Naive thymus-derived CD8-positive, alpha-beta T cell (primary cell): Measurements from ENCODE around the gene REPIN1. TPM values are rescaled to one million over a fixed set of nuclear protein-coding genes. Genes with fewer than 3 reads are reported as not detected.
A peak's percentile ranks its signal among the peaks of the same experiment; 100 is the strongest.

Source experiments
- ATAC-seq, 2 donors: fragments of 150-1000 bp; cut with Tn5 transposase in 1 of 2; sonication (Bioruptor Pico), chemical (Tn5 transposase) in 1 of 2; 1 replicate in 1 of 2; 2 replicates in 1 of 2; pipeline ENCODE4 v1.10.0; 2021; ENCODE audit warnings: mild to moderate bottlenecking in 2 of 2, moderate library complexity in 2 of 2
- POLR2A ChIA-PET: fragments of 350-600 bp; sonication (Branson Sonifier 250); formaldehyde crosslinking; loops from one replicate; lab custom pipeline; 2021; ENCODE audit warnings: antibody characterized with exemption; lab: Charles Lee
- DNase-seq, 10 donors: peaks; one replicate each; pipeline versions ENCODE4 v3.0.0 to v3.0.0-alpha.2; 2020 to 2022
- H3K27ac Mint-ChIP-seq, 10 donors: one replicate each; pipeline ENCODE4 v1.8.0; 2020 to 2022; ENCODE audit warnings: mild to moderate bottlenecking in 10 of 10, mixed read lengths in 10 of 10, moderate library complexity in 4 of 10, inconsistent platforms in 1 of 10
- H3K27me3 Mint-ChIP-seq, 5 donors: one replicate each; pipeline ENCODE4 v1.8.0; 2021 to 2022; ENCODE audit warnings: mixed read lengths in 5 of 5
- H3K36me3 Mint-ChIP-seq, 3 donors: one replicate each; pipeline ENCODE4 v1.8.0; 2020 to 2022; ENCODE audit warnings: mixed read lengths in 3 of 3, mild to moderate bottlenecking in 2 of 3, inconsistent platforms in 1 of 3
- H3K4me1 Mint-ChIP-seq, 4 donors: one replicate each; pipeline ENCODE4 v1.8.0; 2021 to 2022; ENCODE audit warnings: mixed read lengths in 4 of 4
- H3K4me3 Mint-ChIP-seq, 10 donors: one replicate each; pipeline ENCODE4 v1.8.0; 2020 to 2022; ENCODE audit warnings: mild to moderate bottlenecking in 10 of 10, mixed read lengths in 10 of 10, moderate library complexity in 6 of 10, inconsistent platforms in 1 of 10
- H3K9me3 Mint-ChIP-seq, 9 donors: one replicate each; pipeline ENCODE4 v1.8.0; 2020 to 2022; ENCODE audit warnings: mixed read lengths in 9 of 9, mild to moderate bottlenecking in 3 of 9, inconsistent platforms in 1 of 9, moderate library complexity in 1 of 9
- polyA plus RNA-seq, 3 donors: library from polyadenylated mRNA; unstranded; fragments of 300-500 nt; fragmentation: Illumina TruSeq; gene quantifications; one replicate each; pipeline ENCODE4 v1.2.3, GENCODE V29; 2021
- total RNA-seq, 8 experiments: library from RNA in 2 of 8; stranded (reverse) in 2 of 8; gene quantifications; one replicate each; pipeline ENCODE4 v1.2.3 and lab custom pipeline; 2021 to 2026

Gene REPIN1
- total and polyA plus RNA-seq, 5 experiments from 2014 or later, result 39.8 to 108 (median 73.0) TPM

DNA sequence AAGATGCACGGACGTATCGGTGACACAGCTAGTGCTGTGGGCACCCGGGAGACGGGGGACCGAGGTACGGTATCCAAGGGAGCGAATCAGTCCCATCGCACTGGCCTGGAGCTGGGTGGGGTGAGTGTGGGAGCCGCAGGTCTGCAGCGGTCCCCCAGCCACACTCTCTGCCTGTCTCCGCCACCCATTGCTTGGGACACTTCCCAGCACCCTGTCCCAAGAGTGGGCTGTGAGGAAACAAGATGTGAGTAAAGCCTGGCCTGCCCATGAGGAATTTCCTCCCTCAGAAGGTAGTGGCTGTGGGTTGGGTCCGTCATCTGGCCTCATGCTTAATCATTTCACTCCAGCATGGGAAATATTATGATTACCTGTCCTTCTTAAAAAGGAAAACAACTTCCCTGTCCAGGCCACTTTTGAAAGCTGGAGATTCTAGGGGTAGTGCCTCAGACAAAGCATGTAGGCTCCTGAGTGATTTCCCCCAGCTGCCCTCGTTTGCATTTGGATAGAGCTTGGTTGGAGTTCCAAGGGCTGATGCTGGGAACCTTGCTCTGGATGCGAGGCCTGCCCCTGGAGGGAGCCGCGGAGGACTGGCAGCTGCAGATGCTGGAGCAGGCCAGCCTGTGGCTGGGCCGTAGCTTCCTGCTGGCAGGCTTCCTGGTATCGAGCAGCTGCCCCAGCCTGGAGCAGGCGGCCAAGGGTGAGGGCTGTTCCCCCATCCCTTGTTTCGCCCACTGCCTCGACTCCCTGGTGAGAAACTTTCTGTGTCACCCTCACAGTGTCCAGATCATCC is 39.1 kb upstream of the REPIN1 start:
- Mint-ChIP-seq H3K36me3 (peaks cover 10 to 60% (median 12%) of the 10 kb centered on the region in 3 donors), H3K27me3 (no peaks in the 10 kb centered on the region), H3K9me3 (no peaks in the 10 kb centered on the region), H3K4me3 (no peak overlapping the region), H3K4me1 (peaks cover 11 to 23% (median 19%) of the 10 kb centered on the region in 4 donors), H3K27ac (no peak overlapping the region)
- POLR2A ChIA-PET, result interaction anchor here (0.6 kb wide), 1 partner anchor 1163 kb away, joined by 3 read pairs; no protein-coding TSS in a partner anchor
- ATAC-seq, result no peak
- DNase-seq, result no peak

GRCh38 chr7:150330211-150330885 is 38.3 kb upstream of the REPIN1 start:
- POLR2A ChIA-PET, result interaction anchor here (0.6 kb wide), 1 partner anchor 1162 kb away, joined by 3 read pairs; no protein-coding TSS in a partner anchor
- Mint-ChIP-seq H3K9me3 (no peaks in the 10 kb centered on the region), H3K27me3 (no peaks in the 10 kb centered on the region), H3K27ac (no peak overlapping the region), H3K36me3 (peaks cover 10 to 55% (median 12%) of the 10 kb centered on the region in 3 donors), H3K4me3 (no peak overlapping the region), H3K4me1 (peaks cover 2 to 15% (median 12%) of the 10 kb centered on the region in 4 donors)
- DNase-seq (no peak), ATAC-seq (no peak)

GRCh38 chr7:150332852-150333635 is 35.6 kb upstream of the REPIN1 start:
- Mint-ChIP-seq H3K27ac (peak overlapping the region in 1 of 10 donors; percentile 21), H3K9me3 (no peaks in the 10 kb centered on the region), H3K4me1 (peaks cover 0 to 11% (median 6%) of the 10 kb centered on the region in 4 donors), H3K27me3 (no peaks in the 10 kb centered on the region), H3K4me3 (no peak overlapping the region), H3K36me3 (peaks cover 7 to 47% (median 9%) of the 10 kb centered on the region in 3 donors)
- POLR2A ChIA-PET, result no interaction called here
- ATAC-seq, result no peak
- no peak for DNase-seq

DNA sequence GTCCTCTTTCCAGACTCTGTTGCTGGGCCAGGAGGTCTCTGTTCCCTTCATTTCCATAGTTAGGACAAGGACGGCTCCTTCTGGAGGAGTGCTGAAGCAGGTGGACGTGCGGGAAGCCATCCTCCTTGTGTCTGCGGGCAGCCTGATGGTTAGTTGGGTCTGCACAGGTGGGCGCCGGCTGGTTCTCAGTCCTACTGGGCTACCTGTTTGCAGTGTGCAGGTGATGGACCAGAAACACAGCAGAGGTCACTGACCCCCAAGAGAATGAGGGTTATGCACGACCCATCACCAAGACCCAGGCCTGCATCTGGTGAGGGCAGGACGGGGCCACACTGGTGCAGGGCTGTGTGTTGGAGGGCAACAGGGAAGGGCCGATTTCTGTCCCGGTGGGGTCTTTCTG is 35.0 kb upstream of the REPIN1 start:
- ATAC-seq (no peak), DNase-seq (no peak)
- Mint-ChIP-seq H3K4me3 (no peak overlapping the region), H3K9me3 (no peaks in the 10 kb centered on the region), H3K4me1 (peaks cover 0 to 13% (median 7%) of the 10 kb centered on the region in 4 donors), H3K27ac (peak overlapping the region in 1 of 10 donors; percentile 21), H3K36me3 (peaks cover 4 to 42% (median 8%) of the 10 kb centered on the region in 3 donors), H3K27me3 (no peaks in the 10 kb centered on the region)
- POLR2A ChIA-PET, result no interaction called here

- H3K36me3 Mint-ChIP-seq, result peaks cover 1 to 41% (median 8%) of the 10 kb centered on the region in 3 donors
- POLR2A ChIA-PET, result no interaction called here
- DNase-seq (no peak), ATAC-seq (no peak)
- peaks cover under 1 to 17% (median 7%) of the 10 kb centered on the region in 4 donors for H3K4me1 Mint-ChIP-seq
- peak overlapping the region in 1 of 10 donors; percentile 71 for H3K27ac Mint-ChIP-seq
- no peaks in the 10 kb centered on the region for H3K27me3 Mint-ChIP-seq
- H3K4me3 Mint-ChIP-seq, result no peak overlapping the region
- H3K9me3 Mint-ChIP-seq, result no peaks in the 10 kb centered on the region
These were observed 34.5 kb upstream of the REPIN1 start for GRCh38 chr7:150334108-150334507.

DNA sequence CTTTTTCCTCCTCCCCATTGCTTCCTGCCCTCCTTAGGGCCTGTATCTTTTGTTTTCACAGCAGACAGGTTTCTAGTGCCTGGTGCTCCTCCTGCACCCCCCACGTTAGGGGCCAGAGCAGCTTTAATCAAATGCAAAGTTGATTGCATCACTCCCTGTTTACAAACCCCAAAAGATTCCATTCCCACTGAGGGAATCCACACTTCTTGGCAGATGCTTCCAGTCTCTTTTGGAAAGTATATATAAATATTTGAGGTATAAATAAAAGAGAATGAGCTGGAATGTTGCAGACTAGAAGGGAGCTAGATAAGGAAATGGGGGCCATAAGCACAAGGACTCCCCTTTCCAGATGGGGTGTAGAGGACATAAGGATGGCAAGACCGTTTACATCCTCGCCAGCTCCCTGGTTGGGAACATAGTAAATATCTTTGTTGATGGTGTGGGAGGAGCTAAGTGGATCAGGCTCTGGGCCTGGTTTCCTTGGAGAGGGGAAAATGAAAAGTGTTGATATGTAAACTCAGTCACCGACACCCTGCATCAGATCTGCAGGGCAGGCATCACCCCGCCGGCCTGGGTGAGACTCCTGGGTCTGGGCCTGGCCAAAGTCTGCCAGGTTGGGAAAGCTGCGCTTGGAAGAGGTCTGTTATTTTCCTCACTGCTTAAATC is 33.4 kb upstream of the REPIN1 start:
- Mint-ChIP-seq H3K4me1 (peaks cover 4 to 29% (median 12%) of the 10 kb centered on the region in 4 donors), H3K27me3 (peaks cover 0 to 8% (median 4%) of the 10 kb centered on the region in 5 donors), H3K27ac (peak overlapping the region in 1 of 10 donors; percentile 59), H3K4me3 (no peak overlapping the region), H3K9me3 (no peaks in the 10 kb centered on the region), H3K36me3 (peaks cover 0 to 36% (median 8%) of the 10 kb centered on the region in 3 donors)
- DNase-seq (no peak), ATAC-seq (no peak)
- POLR2A ChIA-PET, result no interaction called here

DNA sequence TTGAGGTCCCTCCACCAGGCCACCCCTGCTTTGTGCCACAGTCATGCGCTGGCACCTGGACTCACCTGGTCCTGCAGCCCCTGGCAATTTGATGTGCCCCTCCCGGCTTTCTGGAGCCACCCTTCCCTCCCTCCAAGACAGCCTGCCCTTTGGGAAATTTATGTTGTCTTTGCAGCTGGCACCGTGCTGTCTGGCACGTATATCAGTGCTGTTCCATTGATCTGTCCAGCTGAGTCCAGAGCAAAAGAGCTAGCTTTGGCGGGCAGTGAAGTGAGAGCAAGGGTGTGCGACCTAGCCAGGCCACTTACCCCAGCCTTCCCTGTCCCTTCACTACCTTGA is 32.9 kb upstream of the REPIN1 start:
- no peaks in the 10 kb centered on the region for H3K9me3 Mint-ChIP-seq
- H3K4me3 Mint-ChIP-seq, result no peak overlapping the region
- DNase-seq, result no peak
- H3K36me3 Mint-ChIP-seq, result peaks cover 0 to 32% (median 8%) of the 10 kb centered on the region in 3 donors
- H3K4me1 Mint-ChIP-seq, result peaks cover 5 to 32% (median 13%) of the 10 kb centered on the region in 4 donors
- POLR2A ChIA-PET, result no interaction called here
- no peak for ATAC-seq
- H3K27me3 Mint-ChIP-seq, result peaks cover 0 to 13% (median 5%) of the 10 kb centered on the region in 5 donors
- peak overlapping the region in 2 of 10 donors; percentile 15 to 35 for H3K27ac Mint-ChIP-seq

DNA sequence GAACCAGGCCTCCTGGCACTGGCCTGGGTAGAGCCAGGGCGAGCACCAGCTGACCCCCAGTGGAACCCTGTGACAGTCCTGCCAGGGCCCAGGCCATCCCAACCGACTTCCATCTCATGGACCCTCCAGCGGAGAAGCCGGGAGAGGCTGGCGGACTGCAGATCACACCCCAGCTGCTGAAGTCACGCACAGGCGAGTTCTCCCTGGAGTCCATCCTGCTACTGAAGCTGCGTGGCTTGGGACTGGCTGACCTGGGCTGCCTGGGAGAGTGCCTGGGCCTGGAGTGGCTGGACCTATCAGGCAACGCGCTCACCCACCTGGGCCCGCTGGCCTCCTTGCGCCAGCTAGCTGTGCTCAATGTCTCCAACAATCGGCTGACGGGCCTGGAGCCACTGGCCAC is 31.9 kb upstream of the REPIN1 start:
- H3K27ac Mint-ChIP-seq, result no peak overlapping the region
- peaks cover 0 to 22% (median 7%) of the 10 kb centered on the region in 5 donors for H3K27me3 Mint-ChIP-seq
- peaks cover 7 to 27% (median 13%) of the 10 kb centered on the region in 4 donors for H3K4me1 Mint-ChIP-seq
- ATAC-seq (no peak), DNase-seq (no peak)
- H3K36me3 Mint-ChIP-seq, result peaks cover 0 to 27% (median 5%) of the 10 kb centered on the region in 3 donors
- no peak overlapping the region for H3K4me3 Mint-ChIP-seq
- H3K9me3 Mint-ChIP-seq, result no peaks in the 10 kb centered on the region
- POLR2A ChIA-PET, result no interaction called here

DNA sequence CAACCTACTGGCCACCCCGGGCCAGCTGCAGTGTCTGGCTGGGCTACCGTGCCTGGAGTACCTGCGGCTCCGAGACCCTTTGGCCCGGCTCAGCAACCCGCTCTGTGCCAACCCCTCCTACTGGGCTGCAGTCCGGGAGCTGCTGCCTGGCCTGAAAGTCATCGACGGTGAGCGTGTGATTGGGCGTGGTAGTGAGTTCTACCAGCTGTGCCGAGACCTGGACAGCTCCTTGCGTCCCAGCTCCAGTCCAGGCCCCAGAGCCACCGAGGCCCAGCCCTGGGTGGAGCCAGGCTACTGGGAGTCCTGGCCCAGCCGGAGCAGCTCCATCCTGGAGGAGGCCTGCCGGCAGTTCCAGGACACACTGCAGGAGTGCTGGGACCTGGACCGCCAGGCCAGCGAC is 31.4 kb upstream of the REPIN1 start:
- Mint-ChIP-seq H3K9me3 (no peaks in the 10 kb centered on the region), H3K36me3 (peaks cover 0 to 27% (median 9%) of the 10 kb centered on the region in 3 donors)
- POLR2A ChIA-PET, result interaction anchor here (1.1 kb wide), 1 partner anchor 14 kb away, joined by 3 read pairs; the partner anchor contains the start of genes ACTR3C and LRRC61

DNA sequence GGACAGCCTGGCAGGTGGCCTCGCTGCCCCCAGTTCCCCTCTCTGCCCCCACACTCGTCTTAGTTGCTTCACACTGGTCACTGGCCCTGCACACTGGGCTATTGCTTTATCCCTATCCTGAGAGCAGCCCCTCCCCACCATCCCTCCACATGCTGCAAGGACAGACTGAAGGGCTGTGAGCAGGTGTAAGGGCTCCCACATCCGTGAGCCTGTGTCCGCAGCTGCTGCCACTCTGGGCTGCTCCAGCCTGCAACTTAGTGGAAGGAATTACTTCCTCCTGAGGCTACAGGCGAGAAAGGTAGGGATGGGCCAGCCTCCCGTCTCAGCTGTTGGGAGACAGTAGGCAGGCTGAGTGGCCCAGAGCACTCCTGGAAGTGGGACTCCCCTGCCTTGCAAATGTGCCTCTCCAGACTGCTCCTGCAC is 31.0 kb upstream of the REPIN1 start:
- H3K4me1 Mint-ChIP-seq, result peaks cover 7 to 33% (median 16%) of the 10 kb centered on the region in 4 donors
- no peak overlapping the region for H3K27ac Mint-ChIP-seq
- peaks cover 0 to 27% (median 10%) of the 10 kb centered on the region in 3 donors for H3K36me3 Mint-ChIP-seq
- peaks cover 4 to 31% (median 12%) of the 10 kb centered on the region in 5 donors for H3K27me3 Mint-ChIP-seq
- DNase-seq, result no peak
- no peak for ATAC-seq
- H3K9me3 Mint-ChIP-seq, result no peaks in the 10 kb centered on the region
- peak overlapping the region in 1 of 10 donors; percentile 18 for H3K4me3 Mint-ChIP-seq
- POLR2A ChIA-PET, result interaction anchor here (1.1 kb wide), 1 partner anchor 15 kb away, joined by 3 read pairs; the partner anchor contains the start of genes ACTR3C and LRRC61

More for the DNA sequence above, 31.4 kb upstream of the REPIN1 start:
- DNase-seq (no peak), ATAC-seq (no peak)
- no peak overlapping the region for H3K4me3 Mint-ChIP-seq
- H3K27ac Mint-ChIP-seq, result no peak overlapping the region
- H3K4me1 Mint-ChIP-seq, result peaks cover 7 to 31% (median 16%) of the 10 kb centered on the region in 4 donors
- peaks cover 2 to 26% (median 10%) of the 10 kb centered on the region in 5 donors for H3K27me3 Mint-ChIP-seq

DNA sequence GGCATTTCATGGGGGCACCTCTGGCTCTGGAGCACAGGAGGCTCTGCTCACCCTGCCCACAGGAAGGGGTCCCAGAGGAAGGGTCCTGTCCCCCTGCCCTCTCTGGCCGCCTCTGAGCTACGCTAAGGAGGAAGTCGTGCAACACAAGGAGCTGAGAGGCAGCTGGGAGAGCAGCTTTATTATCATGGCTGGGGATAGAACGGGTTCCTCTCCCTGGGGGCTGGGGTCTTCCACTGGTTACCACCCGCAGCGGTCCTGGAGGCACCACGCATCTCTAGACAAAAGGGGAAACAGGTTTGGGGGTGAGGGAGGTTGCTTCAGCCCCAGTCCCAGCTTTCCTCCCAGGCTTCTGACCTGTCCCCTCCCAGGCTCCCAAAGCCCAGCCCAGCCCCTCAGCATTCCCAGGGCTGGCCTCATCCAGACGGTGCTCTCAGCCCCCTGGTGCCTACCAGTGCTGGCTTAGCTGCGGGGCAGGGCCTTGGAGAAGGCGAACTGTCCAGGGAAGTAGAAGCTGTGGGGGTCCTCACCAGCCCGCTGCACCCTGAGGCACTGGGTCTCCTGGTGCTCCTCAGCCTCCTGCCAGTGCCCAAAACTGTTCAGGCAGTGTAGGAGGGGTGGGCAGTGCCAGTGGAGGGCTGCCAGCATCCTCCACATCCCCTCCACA is 30.3 kb upstream of the REPIN1 start:
- no peak for ATAC-seq
- Mint-ChIP-seq H3K4me1 (peaks cover 7 to 33% (median 15%) of the 10 kb centered on the region in 4 donors), H3K4me3 (no peak overlapping the region), H3K9me3 (peaks cover 0 to 3% (median 0%) of the 10 kb centered on the region in 9 donors), H3K36me3 (peaks cover 4 to 27% (median 14%) of the 10 kb centered on the region in 3 donors), H3K27ac (peak overlapping the region in 1 of 10 donors; percentile 34), H3K27me3 (peaks cover 4 to 37% (median 19%) of the 10 kb centered on the region in 5 donors)
- no peak for DNase-seq
- POLR2A ChIA-PET, result interaction anchor here (1.1 kb wide), 1 partner anchor 15 kb away, joined by 3 read pairs; the partner anchor contains the start of genes ACTR3C and LRRC61
